ENCODE results near the gene CSF1R. TPM values are rescaled to one million over a fixed set of nuclear protein-coding genes. Genes with fewer than 3 reads are reported as not detected.

The CSF1R gene
- total RNA-seq, 3 donors from 2014 or later (not counting 1 experiment from before 2014, with no cell fraction given) = 4.9 to 39.0 (median 7.8) TPM

GRCh38 chr5:150066436-150066835 is 19.9 kb downstream of the CSF1R start:
- 97% methylated on average over 5 of the region's 5 CpGs for WGBS (ENCODE audit: insufficient coverage)
- Mint-ChIP-seq H3K27ac (no peak overlapping the region), H3K4me1 (peaks cover 7 to 13% of the 10 kb centered on the region in 2 donors)

GRCh38 chr5:150065886-150066285 is 20.5 kb downstream of the CSF1R start:
- H3K9me3 ChIP-seq (ENCODE audit: control insufficient read depth, insufficient read depth, low read length) = no peaks in the 10 kb centered on the region
- H3K27me3 ChIP-seq (ENCODE audit: control insufficient read depth, insufficient read depth, low read length) = no peaks in the 10 kb centered on the region
- WGBS (ENCODE audit: insufficient coverage) = 61% methylated on average over 10 of the region's 10 CpGs
- no peak overlapping the region for H3K27ac Mint-ChIP-seq
- H3K4me1 Mint-ChIP-seq = peaks cover 7 to 13% of the 10 kb centered on the region in 2 donors
- ATAC-seq (no peak), DNase-seq (no peak)
- peaks cover 23% of the 10 kb centered on the region for H3K4me1 ChIP-seq (ENCODE audit: control insufficient read depth, insufficient read depth, low read length)
- TF ChIP-seq CTCF (IDR thresholded peaks at IDR 0.05) = no peak
- no peak overlapping the region for H3K4me3 ChIP-seq (ENCODE audit: low read length)
- H3K9me3 Mint-ChIP-seq = no peaks in the 10 kb centered on the region
- H3K27ac ChIP-seq (ENCODE audit: low read length) = no peak overlapping the region
- H3K36me3 ChIP-seq (ENCODE audit: control insufficient read depth, insufficient read depth, low read length) = no peaks in the 10 kb centered on the region
- H3K36me3 Mint-ChIP-seq = no peaks in the 10 kb centered on the region
- peaks cover 43% of the 10 kb centered on the region in 2 donors for H3K27me3 Mint-ChIP-seq (ENCODE audit: low read depth in 2 of 2)
- H3K4me3 Mint-ChIP-seq = no peak overlapping the region
- intact Hi-C loops (cut with micrococcal nuclease) = no loop called here

More at GRCh38 chr5:150066436-150066835, 19.9 kb downstream of the CSF1R start:
- ATAC-seq (no peak), DNase-seq (no peak)
- peaks cover 23% of the 10 kb centered on the region for H3K4me1 ChIP-seq (ENCODE audit: control insufficient read depth, insufficient read depth, low read length)
- intact Hi-C loops (cut with micrococcal nuclease) = no loop called here
- no peaks in the 10 kb centered on the region for H3K27me3 ChIP-seq (ENCODE audit: control insufficient read depth, insufficient read depth, low read length)
- Mint-ChIP-seq H3K36me3 (no peaks in the 10 kb centered on the region), H3K9me3 (no peaks in the 10 kb centered on the region), H3K4me3 (no peak overlapping the region), H3K27me3 (ENCODE audit: low read depth in 2 of 2) (peaks cover 41 to 43% of the 10 kb centered on the region in 2 donors)
- H3K9me3 ChIP-seq (ENCODE audit: control insufficient read depth, insufficient read depth, low read length) = no peaks in the 10 kb centered on the region
- no peak for TF ChIP-seq CTCF (IDR thresholded peaks at IDR 0.05)
- no peaks in the 10 kb centered on the region for H3K36me3 ChIP-seq (ENCODE audit: control insufficient read depth, insufficient read depth, low read length)
- no peak overlapping the region for H3K27ac ChIP-seq (ENCODE audit: low read length)
- no peak overlapping the region for H3K4me3 ChIP-seq (ENCODE audit: low read length)

DNA sequence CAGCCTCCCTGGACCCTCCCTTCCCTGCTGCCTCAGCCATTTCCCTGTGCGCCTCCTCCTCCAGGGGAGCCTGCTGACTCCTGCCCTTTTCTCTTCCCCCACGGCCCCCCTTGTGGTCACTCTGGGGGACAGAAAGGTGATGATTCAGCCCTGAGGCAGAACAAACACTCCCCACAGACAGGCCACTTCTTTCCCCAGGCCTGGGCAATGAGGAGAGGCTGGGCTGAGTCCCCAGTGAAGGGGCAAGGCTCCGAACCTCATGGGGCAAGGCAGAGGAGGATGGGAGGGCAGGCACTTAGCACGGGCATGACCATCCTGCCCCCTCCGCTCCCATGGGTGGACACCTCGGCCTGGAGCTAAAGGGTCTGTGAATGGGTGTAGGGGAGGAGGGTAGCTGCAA is 21.0 kb downstream of the CSF1R start:
- Histone ChIP-seq H3K27ac (ENCODE audit: low read length) (no peak overlapping the region), H3K4me1 (ENCODE audit: control insufficient read depth, insufficient read depth, low read length) (peaks cover 23% of the 10 kb centered on the region), H3K9me3 (ENCODE audit: control insufficient read depth, insufficient read depth, low read length) (no peaks in the 10 kb centered on the region), H3K4me3 (ENCODE audit: low read length) (no peak overlapping the region), H3K27me3 (ENCODE audit: control insufficient read depth, insufficient read depth, low read length) (no peaks in the 10 kb centered on the region), H3K36me3 (ENCODE audit: control insufficient read depth, insufficient read depth, low read length) (no peaks in the 10 kb centered on the region)
- Mint-ChIP-seq H3K4me3 (no peak overlapping the region), H3K4me1 (peaks cover 7 to 13% of the 10 kb centered on the region in 2 donors), H3K9me3 (no peaks in the 10 kb centered on the region), H3K36me3 (no peaks in the 10 kb centered on the region), H3K27me3 (ENCODE audit: low read depth in 2 of 2) (peaks cover 43 to 48% of the 10 kb centered on the region in 2 donors), H3K27ac (no peak overlapping the region)
- intact Hi-C loops (cut with micrococcal nuclease) = no loop called here
- TF ChIP-seq CTCF (IDR thresholded peaks at IDR 0.05) = no peak
- 72% methylated on average over 6 of the region's 6 CpGs for WGBS (ENCODE audit: insufficient coverage)
- DNase-seq = no peak
- ATAC-seq = no peak

DNA sequence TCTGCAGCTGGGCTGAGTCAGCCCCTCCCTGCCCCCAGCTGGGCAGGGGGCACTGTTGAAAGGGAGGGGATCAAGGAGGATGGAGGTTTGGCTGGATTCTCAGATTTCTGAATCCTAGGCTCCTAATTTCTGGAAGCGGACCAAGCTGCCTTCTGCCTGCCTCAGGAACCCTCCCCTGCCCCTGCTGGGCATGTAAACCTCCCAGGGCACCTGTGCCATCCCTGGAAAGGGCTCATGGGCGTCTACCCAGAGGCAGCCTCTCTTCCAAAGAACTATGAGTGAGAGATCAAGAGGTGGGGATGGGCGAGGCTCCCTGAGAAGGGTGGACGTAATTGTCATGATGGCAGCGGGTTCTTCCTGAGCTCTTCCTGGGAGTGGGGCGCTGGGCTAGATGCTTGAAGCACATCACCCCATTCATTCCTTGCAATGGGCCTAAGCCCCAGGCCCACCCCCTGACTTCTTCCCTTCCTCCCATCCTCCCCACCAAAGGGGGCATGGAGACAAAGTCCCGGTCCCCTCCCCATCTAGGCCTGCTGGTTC is 21.6 kb downstream of the CSF1R start:
- H3K27ac ChIP-seq (ENCODE audit: low read length) = no peak overlapping the region
- peaks cover 43 to 48% of the 10 kb centered on the region in 2 donors for H3K27me3 Mint-ChIP-seq (ENCODE audit: low read depth in 2 of 2)
- H3K36me3 Mint-ChIP-seq = no peaks in the 10 kb centered on the region
- WGBS (ENCODE audit: insufficient coverage) = 88% methylated on average over 7 of the region's 7 CpGs
- no peaks in the 10 kb centered on the region for H3K9me3 Mint-ChIP-seq
- no peak overlapping the region for H3K4me3 Mint-ChIP-seq
- no peak for ATAC-seq
- no peaks in the 10 kb centered on the region for H3K36me3 ChIP-seq (ENCODE audit: control insufficient read depth, insufficient read depth, low read length)
- H3K9me3 ChIP-seq (ENCODE audit: control insufficient read depth, insufficient read depth, low read length) = no peaks in the 10 kb centered on the region
- no peak overlapping the region for H3K27ac Mint-ChIP-seq
- no peak for DNase-seq
- intact Hi-C loops (cut with micrococcal nuclease) = no loop called here
- H3K27me3 ChIP-seq (ENCODE audit: control insufficient read depth, insufficient read depth, low read length) = no peaks in the 10 kb centered on the region
- TF ChIP-seq CTCF (IDR thresholded peaks at IDR 0.05) = no peak
- no peak overlapping the region for H3K4me3 ChIP-seq (ENCODE audit: low read length)
- peaks cover 7 to 13% of the 10 kb centered on the region in 2 donors for H3K4me1 Mint-ChIP-seq
- peaks cover 24% of the 10 kb centered on the region for H3K4me1 ChIP-seq (ENCODE audit: control insufficient read depth, insufficient read depth, low read length)
